NB4 (cell line): ENCODE data around the gene RFX8.

ENCODE experiments used
- CTCF ChIP-seq: IDR thresholded peaks from one replicate; pipeline ENCODE4 v1.5.1; 2012; ENCODE audit warnings: low read depth, low read length
- MAX ChIP-seq: IDR thresholded peaks from 2 replicates; pipeline ENCODE4 v1.6.1; 2011; ENCODE audit warnings: low read depth, low read length
- MYC ChIP-seq: IDR thresholded peaks from 2 replicates; pipeline ENCODE4 v1.6.1; 2011; ENCODE audit warnings: low read depth, low read length
- POLR2A ChIP-seq: IDR thresholded peaks from 2 replicates; pipeline ENCODE4 v1.6.1; 2011; ENCODE audit warnings: mild to moderate bottlenecking; ENCODE audit not compliant: insufficient read length; ENCODE audit errors: extremely low read depth

GRCh38 chr2:101473911-101474701 lies 806 bp downstream of the RFX8 start:
- TF ChIP-seq CTCF, result no peak
- peak; percentile 47; the same call in 1 of the 2 replicates for TF ChIP-seq MYC
- no peak for TF ChIP-seq POLR2A
- peak; percentile 26; the same call in 1 of the 2 replicates for TF ChIP-seq MAX
